IPS-11a (cell line): Measurements from ENCODE around the gene PELO.
A peak's percentile ranks its signal among the peaks of the same experiment; 100 is the strongest.
"Not testable (repeated sequence)": the region's sequence is repeated elsewhere in the genome, so short reads cannot be mapped to it uniquely, and the experiment has no call there.

Experiments
- H3K4me3 ChIP-seq: one replicate; pipeline ENCODE4 v1.5.1; 2013; ENCODE audit warnings: low read depth, low read length, control low read depth

Gene PELO

GRCh38 chr5:52787600-52788504 is at the start of gene PELO, which contains the start of gene ITGA1:
Gene PELO (plus strand): TSS chr5:52787916. CDS start chr5:52800395, 12,479 bp downstream.
Gene ITGA1 (plus strand): TSS chr5:52787916. CDS start chr5:52788354, 438 bp downstream.
- H3K4me3 ChIP-seq, result peak within 1 kb of the TSS; percentile 64

- no peak overlapping the region for H3K4me3 ChIP-seq
Observed at GRCh38 chr5:52738095-52738506, 49.6 kb upstream of the PELO start.

- H3K4me3 ChIP-seq, result no peak overlapping the region
Observed at GRCh38 chr5:52740007-52740406, 47.7 kb upstream of the PELO start.

- H3K4me3 ChIP-seq, result no peak overlapping the region
Observed at GRCh38 chr5:52743012-52743411, 44.7 kb upstream of the PELO start.

GRCh38 chr5:52743529-52743928 is 44.2 kb upstream of the PELO start:
- H3K4me3 ChIP-seq, result no peak overlapping the region

- no peak overlapping the region for H3K4me3 ChIP-seq
Observed at GRCh38 chr5:52743970-52744369, 43.7 kb upstream of the PELO start.

- not testable (repeated sequence) for H3K4me3 ChIP-seq
Observed at GRCh38 chr5:52744867-52745458, 42.8 kb upstream of the PELO start.

GRCh38 chr5:52746539-52746938 is 41.2 kb upstream of the PELO start:
- no peak overlapping the region for H3K4me3 ChIP-seq

- H3K4me3 ChIP-seq, result no peak overlapping the region
Observed at GRCh38 chr5:52748590-52748989, 39.1 kb upstream of the PELO start.

GRCh38 chr5:52749666-52750065 is 38.0 kb upstream of the PELO start:
- no peak overlapping the region for H3K4me3 ChIP-seq

GRCh38 chr5:52751137-52751536 is 36.6 kb upstream of the PELO start:
- no peak overlapping the region for H3K4me3 ChIP-seq

GRCh38 chr5:52754051-52754450 is 33.7 kb upstream of the PELO start:
- no peak overlapping the region for H3K4me3 ChIP-seq

GRCh38 chr5:52757527-52757926 is 30.2 kb upstream of the PELO start:
- no peak overlapping the region for H3K4me3 ChIP-seq

- no peak overlapping the region for H3K4me3 ChIP-seq
Observed at GRCh38 chr5:52758014-52758413, 29.7 kb upstream of the PELO start.

- H3K4me3 ChIP-seq, result no peak overlapping the region
Observed at GRCh38 chr5:52759331-52759730, 28.4 kb upstream of the PELO start.

GRCh38 chr5:52760695-52761366 is 26.9 kb upstream of the PELO start:
- H3K4me3 ChIP-seq, result no peak overlapping the region

- H3K4me3 ChIP-seq, result no peak overlapping the region
Observed at GRCh38 chr5:52767217-52767743, 20.4 kb upstream of the PELO start.

GRCh38 chr5:52767766-52768480 is 19.8 kb upstream of the PELO start:
- H3K4me3 ChIP-seq, result no peak overlapping the region

- H3K4me3 ChIP-seq, result no peak overlapping the region
Observed at GRCh38 chr5:52769061-52769460, 18.7 kb upstream of the PELO start.

GRCh38 chr5:52770287-52770939 is 17.3 kb upstream of the PELO start:
- no peak overlapping the region for H3K4me3 ChIP-seq
